Measurements from ENCODE around the gene SAP30BP. TPM values are rescaled to one million over a fixed set of nuclear protein-coding genes. Genes with fewer than 3 reads are reported as not detected.

The SAP30BP gene
- total RNA-seq, 1 donor from 2014 or later: 107 TPM

DNA sequence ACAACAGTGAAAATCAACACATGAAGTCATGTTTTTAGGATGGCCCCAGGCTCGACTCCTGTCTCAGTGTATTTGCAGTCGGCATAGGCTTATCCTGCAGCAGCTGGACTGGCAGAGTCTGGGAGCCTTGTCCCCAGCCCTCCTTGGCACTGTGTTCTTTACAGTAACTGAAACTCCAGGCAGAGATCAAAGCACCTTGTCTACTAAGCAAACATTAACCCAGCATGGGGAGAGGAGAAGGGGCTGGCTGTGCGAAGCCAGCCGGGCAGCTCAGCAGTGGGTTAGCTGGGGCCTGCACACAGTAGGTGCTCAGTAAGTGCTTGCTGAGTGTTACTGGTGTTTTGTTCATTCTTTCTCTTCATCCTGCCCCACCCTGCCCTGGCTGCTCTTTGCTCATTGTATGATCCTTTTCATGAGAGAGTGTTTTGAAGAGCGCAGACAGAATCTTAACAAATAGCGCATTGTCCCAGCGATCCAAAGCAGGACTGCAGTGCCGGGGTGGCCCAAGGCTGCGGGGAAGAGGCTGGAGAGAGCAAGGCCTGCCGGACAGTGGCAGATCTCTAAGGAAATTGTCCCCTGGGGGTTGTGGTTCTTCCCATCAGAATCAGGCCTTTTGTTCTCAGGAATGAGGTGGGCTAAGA, 30.6 kb downstream of the SAP30BP start:
- no peak for DNase-seq (ENCODE audit: low read depth)
- no peak overlapping the region for H3K4me3 ChIP-seq (ENCODE audit: low read depth, low read length)
- TF ChIP-seq, protein P1, sequence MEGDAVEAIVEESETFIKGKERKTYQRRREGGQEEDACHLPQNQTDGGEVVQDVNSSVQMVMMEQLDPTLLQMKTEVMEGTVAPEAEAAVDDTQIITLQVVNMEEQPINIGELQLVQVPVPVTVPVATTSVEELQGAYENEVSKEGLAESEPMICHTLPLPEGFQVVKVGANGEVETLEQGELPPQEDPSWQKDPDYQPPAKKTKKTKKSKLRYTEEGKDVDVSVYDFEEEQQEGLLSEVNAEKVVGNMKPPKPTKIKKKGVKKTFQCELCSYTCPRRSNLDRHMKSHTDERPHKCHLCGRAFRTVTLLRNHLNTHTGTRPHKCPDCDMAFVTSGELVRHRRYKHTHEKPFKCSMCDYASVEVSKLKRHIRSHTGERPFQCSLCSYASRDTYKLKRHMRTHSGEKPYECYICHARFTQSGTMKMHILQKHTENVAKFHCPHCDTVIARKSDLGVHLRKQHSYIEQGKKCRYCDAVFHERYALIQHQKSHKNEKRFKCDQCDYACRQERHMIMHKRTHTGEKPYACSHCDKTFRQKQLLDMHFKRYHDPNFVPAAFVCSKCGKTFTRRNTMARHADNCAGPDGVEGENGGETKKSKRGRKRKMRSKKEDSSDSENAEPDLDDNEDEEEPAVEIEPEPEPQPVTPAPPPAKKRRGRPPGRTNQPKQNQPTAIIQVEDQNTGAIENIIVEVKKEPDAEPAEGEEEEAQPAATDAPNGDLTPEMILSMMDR (conservative IDR thresholded peaks at IDR 0.05; ENCODE audit: low read depth, low read length): no peak

DNA sequence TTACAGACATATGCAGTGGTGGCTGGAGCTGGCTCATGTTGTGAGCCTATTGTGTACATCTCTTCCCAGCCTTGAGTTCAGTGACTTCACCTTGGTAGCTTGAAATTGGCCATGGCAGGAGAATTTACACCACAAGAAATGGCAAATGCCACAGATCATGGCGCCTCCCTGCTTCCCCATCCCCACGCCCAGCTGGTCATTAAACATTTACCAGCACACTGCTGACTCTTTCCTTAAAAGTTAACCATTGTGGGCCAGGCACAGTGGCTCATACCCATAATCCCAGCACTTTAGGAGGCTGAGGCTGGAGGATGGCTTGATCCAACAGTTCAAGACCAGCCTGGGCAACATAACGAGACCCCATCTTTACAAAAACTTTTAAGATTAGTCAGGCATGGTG, 31.5 kb downstream of the SAP30BP start:
- DNase-seq (ENCODE audit: low read depth): no peak
- TF ChIP-seq, protein P1 (conservative IDR thresholded peaks at IDR 0.05; ENCODE audit: low read depth, low read length): no peak
- no peak overlapping the region for H3K4me3 ChIP-seq (ENCODE audit: low read depth, low read length)

DNA sequence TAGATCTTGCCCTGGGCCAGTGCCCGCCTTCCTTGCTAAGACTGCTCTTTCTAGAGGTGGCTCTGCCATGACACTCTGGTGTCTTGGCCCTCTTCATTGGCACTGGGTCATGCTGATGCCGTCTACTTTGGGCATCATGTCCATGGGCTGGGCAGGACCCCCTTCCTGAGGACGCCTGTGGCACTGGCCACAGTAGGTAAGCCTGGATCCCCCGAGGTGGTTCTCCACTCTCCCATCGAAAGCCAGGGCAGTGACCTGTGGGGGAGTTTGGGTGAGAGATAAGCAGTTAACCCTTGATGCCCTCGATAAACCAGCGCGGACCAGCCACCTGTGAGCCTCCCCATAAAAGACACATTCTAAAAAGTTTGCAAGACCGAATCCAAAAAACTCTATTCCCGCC, 34.1 kb downstream of the SAP30BP start:
- no peak overlapping the region for H3K4me3 ChIP-seq (ENCODE audit: low read depth, low read length)
- DNase-seq (ENCODE audit: low read depth): no peak
- TF ChIP-seq, protein P1 (conservative IDR thresholded peaks at IDR 0.05; ENCODE audit: low read depth, low read length): no peak

DNA sequence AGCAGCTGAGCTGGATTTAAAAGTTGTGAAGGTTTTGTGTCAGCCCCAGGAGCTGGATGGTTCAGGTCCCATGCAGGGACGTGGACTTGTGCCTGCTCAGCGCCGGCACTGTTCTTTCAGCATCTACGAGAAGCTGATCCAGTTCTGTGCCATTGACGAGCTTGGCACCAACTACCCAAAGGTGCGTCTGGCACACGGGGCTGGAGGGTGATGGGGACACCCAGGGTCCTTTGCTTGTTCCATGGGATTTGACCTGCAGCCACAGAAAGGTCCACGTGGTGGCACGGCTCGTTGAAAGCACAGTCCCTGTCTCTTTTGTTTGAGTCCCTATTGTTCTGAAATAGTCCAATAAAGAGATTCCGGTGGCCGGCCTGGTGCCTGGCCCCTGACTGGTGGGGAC, 36.1 kb downstream of the SAP30BP start:
- TF ChIP-seq, protein P1 (conservative IDR thresholded peaks at IDR 0.05; ENCODE audit: low read depth, low read length): no peak
- DNase-seq (ENCODE audit: low read depth): no peak
- H3K4me3 ChIP-seq (ENCODE audit: low read depth, low read length): no peak overlapping the region

DNA sequence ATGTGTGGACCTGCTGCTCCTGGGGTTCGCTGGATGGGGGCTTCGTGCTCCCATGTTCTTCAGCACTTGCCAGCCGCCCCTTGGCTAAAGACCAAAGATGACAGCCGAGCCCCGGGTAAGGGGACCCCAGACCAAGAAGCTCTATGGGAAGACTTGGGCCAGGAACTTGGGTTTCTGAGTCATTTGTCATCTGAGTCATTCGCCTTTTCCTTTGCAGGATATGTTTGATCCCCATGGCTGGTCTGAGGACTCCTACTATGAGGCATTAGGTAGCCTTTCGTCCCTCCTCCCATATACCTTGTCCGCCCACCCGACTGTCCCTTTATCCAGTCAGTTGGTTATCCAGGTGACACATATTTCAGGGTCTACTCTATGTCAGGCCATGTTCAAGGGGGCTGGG, 36.5 kb downstream of the SAP30BP start:
- no peak overlapping the region for H3K4me3 ChIP-seq (ENCODE audit: low read depth, low read length)
- TF ChIP-seq, protein P1 (conservative IDR thresholded peaks at IDR 0.05; ENCODE audit: low read depth, low read length): no peak
- no peak for DNase-seq (ENCODE audit: low read depth)

DNA sequence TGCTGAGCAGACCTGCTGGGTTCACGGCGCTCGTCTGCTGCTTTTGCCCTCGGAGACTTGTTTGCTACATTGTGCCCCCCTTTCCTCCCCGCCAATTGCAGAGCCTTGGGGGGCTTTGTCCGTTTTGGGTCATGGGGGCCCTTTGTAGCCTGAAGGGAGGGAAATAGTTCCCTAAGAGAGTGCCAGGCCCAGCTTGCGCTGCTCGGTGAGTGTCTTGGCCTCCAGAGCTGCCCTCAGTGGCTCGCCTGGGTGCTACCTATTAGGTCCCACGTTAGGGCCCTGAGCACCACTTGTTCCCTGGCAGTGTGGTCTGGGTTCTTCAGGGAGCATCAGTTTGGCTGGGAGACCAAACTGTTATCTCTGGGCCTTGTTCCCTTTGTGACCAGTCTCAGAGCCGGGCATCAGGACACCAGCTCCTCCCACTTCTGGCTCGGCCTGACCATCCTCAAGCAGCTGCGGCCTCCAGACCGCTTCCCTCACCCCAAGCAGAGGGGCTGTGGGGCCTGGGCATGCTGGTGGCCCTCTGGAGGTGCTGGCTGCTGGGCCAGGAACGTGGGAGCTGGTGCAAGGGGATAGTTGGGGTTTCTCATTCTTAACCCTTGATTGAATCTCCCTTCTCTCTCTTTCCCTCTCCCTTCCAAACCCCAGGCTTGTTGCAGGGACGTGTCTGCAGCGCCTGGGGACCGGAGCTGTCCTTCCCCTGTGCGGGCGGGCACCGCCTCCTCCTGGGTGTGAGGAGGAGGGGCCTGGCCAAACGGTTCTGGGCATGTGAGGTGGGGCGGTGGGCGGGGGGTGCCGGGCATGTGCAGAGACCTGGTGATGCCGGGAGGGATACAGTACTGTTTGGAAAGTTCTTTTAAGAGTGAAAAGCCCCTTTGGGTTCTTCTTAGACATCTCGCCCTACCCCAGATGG, 38.1 kb downstream of the SAP30BP start:
- no peak for DNase-seq (ENCODE audit: low read depth)
- no peak overlapping the region for H3K4me3 ChIP-seq (ENCODE audit: low read depth, low read length)
- TF ChIP-seq, protein P1 (conservative IDR thresholded peaks at IDR 0.05; ENCODE audit: low read depth, low read length): no peak

Measured in epithelial cell of proximal tubule (primary cell).